Stomach (tissue), 9 donors: Measurements from ENCODE around the gene FGF14. TPM values are rescaled to one million over a fixed set of nuclear protein-coding genes. Genes with fewer than 3 reads are reported as not detected.

Source experiments
- DNase-seq, 2 donors: peaks; one replicate each; pipeline versions ENCODE4 v3.0.0 to v3.0.0-alpha.2; 2013 to 2019
- H3K27ac ChIP-seq, 5 donors: fragments of 200-600 bp in 4 of 5; sonication (generic) in 4 of 5; one replicate each; pipeline ENCODE4 v1.5.1; 2013 to 2019; ENCODE audit warnings: mild to moderate bottlenecking in 1 of 5, moderate library complexity in 1 of 5
- H3K27me3 ChIP-seq, 3 donors: fragments of 200-600 bp; sonication (generic); one replicate each; pipeline ENCODE4 v1.5.1; 2017 to 2019; ENCODE audit warnings: mixed run types in 1 of 3
- H3K36me3 ChIP-seq, 4 donors: fragments of 200-600 bp; sonication (generic); 1 replicate in 3 of 4; 2 replicates in 1 of 4; pipeline ENCODE4 v1.5.1; 2016 to 2019
- H3K4me1 ChIP-seq, 4 donors: fragments of 200-600 bp; sonication (generic); one replicate each; pipeline ENCODE4 v1.5.1; 2016 to 2019
- H3K4me3 ChIP-seq, 4 donors: fragments of 200-600 bp; sonication (generic) in 3 of 4; one replicate each; pipeline ENCODE4 v1.5.1; 2016 to 2019; ENCODE audit warnings: mild to moderate bottlenecking in 1 of 4
- H3K9me3 ChIP-seq, 4 donors: fragments of 200-600 bp; sonication (generic); one replicate each; pipeline ENCODE4 v1.5.1; 2016 to 2019
- EP300 ChIP-seq: sonication (generic); formaldehyde crosslinking; IDR thresholded peaks from one replicate; pipeline ENCODE4 v1.6.1; 2017; ENCODE audit warnings: antibody characterized with exemption
- POLR2A ChIP-seq, 4 donors: fragments of 450-650 bp; IDR thresholded peaks; one replicate each; pipeline ENCODE4 v1.6.1; 2016; ENCODE audit warnings: antibody characterized with exemption in 4 of 4, control low read depth in 2 of 4, mild to moderate bottlenecking in 1 of 4, moderate library complexity in 1 of 4
- POLR2AphosphoS5 ChIP-seq, 3 donors: sonication (generic); formaldehyde crosslinking; IDR thresholded peaks; one replicate each; pipeline ENCODE4 v1.6.1; 2016; ENCODE audit warnings: antibody characterized with exemption in 3 of 3
- WGBS, 5 donors: extraction: QIAGEN DNeasy Blood & Tissue Kit in 3 of 5; methylation state at CpG; one replicate each; pipeline versions ENCODE4 v1.1.5 to v1.1.7; 2013 to 2018; 5-methylcytosine and 5-hydroxymethylcytosine counted together
- intact Hi-C: fragments of 100-400 bp; cut with DNase I; formaldehyde crosslinking; loops from one replicate; pipeline ENCODE4 v1.15.1; 2023; ENCODE audit warnings: low total_unique reads
- polyA plus RNA-seq, 3 donors: library from polyadenylated mRNA; stranded (reverse); fragments of 200-250 nt; gene quantifications; one replicate each; pipeline ENCODE4 v1.2.3, GENCODE V29; 2013
- total RNA-seq, 5 donors: library from RNA; depleted of rRNA; stranded (reverse); fragments of >200 nt; gene quantifications; one replicate each; pipeline versions ENCODE4 v1.1.0 to v1.2.3, GENCODE V29; 2014 to 2016
- TF ChIP-seq, protein P1 (sequence below), 7 experiments: fragments of 450-650 bp in 4 of 7; fragments of 200-600 bp in 3 of 7; sonication (generic) in 3 of 7; IDR thresholded peaks; one replicate each; pipeline ENCODE4 v1.5.1; 2016 to 2019; ENCODE audit warnings: antibody characterized with exemption in 7 of 7, control low read depth in 2 of 7, mild to moderate bottlenecking in 1 of 7
- donor health status: healthy with polysubstance abuse.
- donor health status: Bipolar disorder and iron deficiency.
- donor health status: healthy.

Gene FGF14
- total and polyA plus RNA-seq, 8 donors = 0.08 to 6.6 (median 0.54) TPM

DNA sequence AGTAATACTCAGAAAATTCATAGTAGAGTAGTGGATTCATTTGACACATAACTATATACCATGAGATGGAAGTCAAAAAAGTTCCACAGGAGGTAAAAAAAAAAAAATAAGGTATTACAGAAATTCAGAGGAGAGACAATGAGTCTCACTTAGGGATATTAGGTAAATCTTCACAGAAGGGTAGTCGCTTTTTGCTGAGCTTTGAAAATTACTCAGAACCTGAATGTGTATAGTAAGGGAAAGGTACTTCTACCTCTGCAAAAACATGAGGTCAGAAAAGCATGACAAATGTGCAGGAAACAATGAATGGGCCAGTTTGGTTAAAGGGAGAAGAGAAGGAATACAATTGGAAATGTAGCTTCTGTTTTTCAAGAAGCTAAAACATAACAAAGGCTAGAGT, 698.8 kb downstream of the FGF14 start:
- Histone ChIP-seq H3K4me1 (no peaks in the 10 kb centered on the region), H3K4me3 (no peak overlapping the region), H3K9me3 (no peaks in the 10 kb centered on the region), H3K27ac (no peak overlapping the region), H3K27me3 (no peaks in the 10 kb centered on the region), H3K36me3 (no peaks in the 10 kb centered on the region)
- intact Hi-C loops = no loop called here
- TF ChIP-seq, protein P1, sequence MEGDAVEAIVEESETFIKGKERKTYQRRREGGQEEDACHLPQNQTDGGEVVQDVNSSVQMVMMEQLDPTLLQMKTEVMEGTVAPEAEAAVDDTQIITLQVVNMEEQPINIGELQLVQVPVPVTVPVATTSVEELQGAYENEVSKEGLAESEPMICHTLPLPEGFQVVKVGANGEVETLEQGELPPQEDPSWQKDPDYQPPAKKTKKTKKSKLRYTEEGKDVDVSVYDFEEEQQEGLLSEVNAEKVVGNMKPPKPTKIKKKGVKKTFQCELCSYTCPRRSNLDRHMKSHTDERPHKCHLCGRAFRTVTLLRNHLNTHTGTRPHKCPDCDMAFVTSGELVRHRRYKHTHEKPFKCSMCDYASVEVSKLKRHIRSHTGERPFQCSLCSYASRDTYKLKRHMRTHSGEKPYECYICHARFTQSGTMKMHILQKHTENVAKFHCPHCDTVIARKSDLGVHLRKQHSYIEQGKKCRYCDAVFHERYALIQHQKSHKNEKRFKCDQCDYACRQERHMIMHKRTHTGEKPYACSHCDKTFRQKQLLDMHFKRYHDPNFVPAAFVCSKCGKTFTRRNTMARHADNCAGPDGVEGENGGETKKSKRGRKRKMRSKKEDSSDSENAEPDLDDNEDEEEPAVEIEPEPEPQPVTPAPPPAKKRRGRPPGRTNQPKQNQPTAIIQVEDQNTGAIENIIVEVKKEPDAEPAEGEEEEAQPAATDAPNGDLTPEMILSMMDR (IDR thresholded peaks at IDR 0.05) = no peak
- TF ChIP-seq POLR2A (IDR thresholded peaks at IDR 0.05) (no peak), POLR2AphosphoS5 (IDR thresholded peaks at IDR 0.05) (no peak)
- no peak for DNase-seq
- 90 to 96% (median 94%) methylated on average over 1 of the region's 1 CpG for WGBS, 5 donors

- TF ChIP-seq, protein P1 (IDR thresholded peaks at IDR 0.05) = no peak
- 81 to 89% (median 83%) methylated on average over 3 of the region's 3 CpGs for WGBS, 5 donors
- no peak for DNase-seq
- Histone ChIP-seq H3K27ac (no peak overlapping the region), H3K36me3 (no peaks in the 10 kb centered on the region), H3K4me1 (no peaks in the 10 kb centered on the region), H3K4me3 (no peak overlapping the region), H3K27me3 (no peaks in the 10 kb centered on the region), H3K9me3 (no peaks in the 10 kb centered on the region)
- intact Hi-C loops = no loop called here
These were observed 701.2 kb downstream of the FGF14 start for GRCh38 chr13:101700598-101700997.

- Histone ChIP-seq H3K4me3 (no peak overlapping the region), H3K27me3 (no peaks in the 10 kb centered on the region), H3K36me3 (no peaks in the 10 kb centered on the region), H3K4me1 (no peaks in the 10 kb centered on the region), H3K9me3 (no peaks in the 10 kb centered on the region), H3K27ac (no peak overlapping the region)
- 71 to 84% (median 79%) methylated on average over 2 of the region's 2 CpGs for WGBS, 5 donors
- intact Hi-C loops = no loop called here
- DNase-seq = no peak
- TF ChIP-seq POLR2A (IDR thresholded peaks at IDR 0.05) (no peak), EP300 (no peak), POLR2AphosphoS5 (IDR thresholded peaks at IDR 0.05) (no peak)
- TF ChIP-seq, protein P1 (IDR thresholded peaks at IDR 0.05) = no peak
These were observed 703.4 kb downstream of the FGF14 start for GRCh38 chr13:101698400-101698799.

GRCh38 chr13:101697745-101698144, 704.1 kb downstream of the FGF14 start:
- TF ChIP-seq, protein P1 (IDR thresholded peaks at IDR 0.05) = no peak
- TF ChIP-seq EP300 (no peak), POLR2A (IDR thresholded peaks at IDR 0.05) (no peak), POLR2AphosphoS5 (IDR thresholded peaks at IDR 0.05) (no peak)
- WGBS, 5 donors = 73 to 80% (median 75%) methylated on average over 3 of the region's 3 CpGs
- Histone ChIP-seq H3K9me3 (no peaks in the 10 kb centered on the region), H3K36me3 (no peaks in the 10 kb centered on the region), H3K4me3 (no peak overlapping the region), H3K27me3 (no peaks in the 10 kb centered on the region), H3K4me1 (no peaks in the 10 kb centered on the region), H3K27ac (no peak overlapping the region)
- intact Hi-C loops = no loop called here
- DNase-seq = no peak
